Mesodermal cell (in vitro differentiated cells): ENCODE results near the gene PTPRZ1.

ENCODE experiments used
- H3K27ac ChIP-seq: 2 replicates; pipeline ENCODE4 v1.7.0; 2013; ENCODE audit warnings: mild to moderate bottlenecking, low read depth, low read length, moderate library complexity; ENCODE audit not compliant: severe bottlenecking
- H3K36me3 ChIP-seq: 2 replicates; pipeline ENCODE4 v1.7.1; 2013; ENCODE audit warnings: mild to moderate bottlenecking, low read length, moderate library complexity; ENCODE audit not compliant: control insufficient read depth, insufficient read depth
- H3K4me1 ChIP-seq: one replicate; pipeline ENCODE4 v1.7.1; 2013; ENCODE audit warnings: mild to moderate bottlenecking, low read length; ENCODE audit not compliant: insufficient read depth, control insufficient read depth, poor library complexity, severe bottlenecking
- H3K4me3 ChIP-seq: 2 replicates; pipeline ENCODE4 v1.7.0; 2013; ENCODE audit warnings: low read length, control low read depth, mild to moderate bottlenecking; ENCODE audit not compliant: insufficient read depth, poor library complexity, severe bottlenecking; ENCODE audit errors: extremely low read depth
- H3K9me3 ChIP-seq: 2 replicates; pipeline ENCODE4 v1.7.1; 2013; ENCODE audit warnings: mild to moderate bottlenecking, low read length, moderate library complexity; ENCODE audit not compliant: control insufficient read depth
- WGBS, 2 experiments: methylation state at CpG; one replicate each; pipeline ENCODE4 v1.1.5; 2013; ENCODE audit warnings: missing lambda C conversion rate in 2 of 2; ENCODE audit not compliant: insufficient coverage in 2 of 2; 5-methylcytosine and 5-hydroxymethylcytosine counted together

Gene PTPRZ1

DNA sequence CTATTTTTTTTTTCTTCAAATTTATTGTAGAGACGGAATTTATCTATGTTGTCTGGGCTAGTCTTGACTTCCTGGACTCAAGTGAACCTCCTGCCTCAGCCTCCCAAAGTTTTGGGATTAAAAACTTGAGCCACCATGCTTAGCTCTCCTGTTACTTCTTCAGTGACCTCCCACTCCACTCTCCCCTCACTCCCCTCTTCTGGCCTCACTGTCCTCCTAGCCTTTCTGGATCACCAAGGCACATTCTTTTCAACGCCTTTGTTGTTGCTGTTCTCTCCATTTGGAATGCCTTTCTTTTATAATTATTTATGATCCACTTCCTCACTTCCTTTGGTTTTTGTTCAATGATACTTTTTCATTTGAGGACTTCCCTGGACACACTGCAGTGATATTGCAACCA is 17.9 kb downstream of the PTPRZ1 start:
- 61 to 100% methylated on average over 1 to 2 of the region's 2 CpGs for WGBS, 2 experiments
- H3K27ac ChIP-seq = no peak overlapping the region

DNA sequence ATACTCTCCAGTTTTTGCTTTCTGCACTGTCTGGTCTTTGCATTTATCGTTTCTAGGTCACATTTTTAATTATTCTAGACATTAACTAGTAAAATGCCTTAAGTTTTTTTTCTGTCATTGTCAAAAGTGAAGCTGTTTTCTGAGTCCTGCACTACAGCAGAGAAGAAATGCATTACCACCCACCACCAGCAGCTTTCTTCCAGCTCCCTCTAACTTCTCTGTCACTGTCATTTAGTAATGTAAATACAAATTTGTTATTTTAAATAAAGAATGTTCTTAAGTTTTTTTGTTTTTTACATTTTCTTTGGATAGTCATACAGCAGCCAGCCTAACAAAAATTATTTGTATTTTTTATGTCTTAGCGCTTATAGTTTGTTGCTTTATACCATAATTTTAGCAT is 18.8 kb downstream of the PTPRZ1 start:
- Histone ChIP-seq H3K9me3 (no peaks in the 10 kb centered on the region), H3K27ac (no peak overlapping the region), H3K4me3 (no peak overlapping the region), H3K4me1 (no peaks in the 10 kb centered on the region), H3K36me3 (no peaks in the 10 kb centered on the region)
- WGBS, 2 experiments = no CpG with 5 or more reads among the region's 2 CpGs

More for the DNA sequence above, 17.9 kb downstream of the PTPRZ1 start:
- Histone ChIP-seq H3K4me1 (no peaks in the 10 kb centered on the region), H3K9me3 (no peaks in the 10 kb centered on the region), H3K36me3 (no peaks in the 10 kb centered on the region), H3K4me3 (no peak overlapping the region)

DNA sequence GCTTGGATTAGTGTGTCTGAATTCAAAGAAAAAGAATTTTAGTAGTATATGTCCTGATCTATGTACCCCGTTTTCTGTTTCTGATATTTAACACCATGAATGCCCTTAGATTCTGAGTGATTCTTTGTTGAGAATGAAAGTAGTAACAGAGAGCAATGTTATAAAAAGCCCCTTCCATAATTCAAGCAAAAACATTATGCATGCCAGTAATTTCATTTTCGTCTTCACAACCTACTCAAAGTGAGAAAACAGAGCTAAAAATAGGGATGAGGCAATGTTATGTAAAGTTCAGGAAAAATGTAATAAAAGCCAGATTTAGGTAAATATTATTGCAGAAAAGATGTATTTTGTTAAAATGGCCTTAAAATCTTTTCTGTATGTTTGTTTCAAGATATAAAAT is 28.1 kb downstream of the PTPRZ1 start:
- Histone ChIP-seq H3K36me3 (no peaks in the 10 kb centered on the region), H3K4me1 (no peaks in the 10 kb centered on the region), H3K4me3 (no peak overlapping the region), H3K9me3 (no peaks in the 10 kb centered on the region), H3K27ac (no peak overlapping the region)
- no CpG with 5 or more reads among the region's 2 CpGs for WGBS, 2 experiments

DNA sequence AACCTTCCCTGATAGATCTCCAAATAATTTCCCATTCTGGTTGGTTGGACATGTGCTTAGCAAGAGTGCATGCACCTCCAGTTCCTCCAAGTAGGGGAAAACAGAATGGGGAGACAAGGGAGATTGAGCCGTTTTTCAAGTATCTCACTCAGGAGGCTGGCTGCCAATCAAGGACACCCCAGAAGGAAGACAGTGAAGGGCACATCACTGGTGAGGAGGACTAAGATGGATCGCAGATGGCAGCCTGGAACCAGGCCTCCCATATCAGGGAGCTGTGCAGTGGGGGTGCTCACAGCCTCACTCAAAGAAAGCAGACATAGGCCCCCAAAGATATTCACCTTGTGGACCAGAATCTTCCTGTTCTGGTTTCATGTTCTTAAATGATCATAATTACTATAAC is 31.2 kb downstream of the PTPRZ1 start:
- no peaks in the 10 kb centered on the region for H3K4me1 ChIP-seq
- no peaks in the 10 kb centered on the region for H3K9me3 ChIP-seq
- 95 to 100% methylated on average over 1 to 2 of the region's 2 CpGs for WGBS, 2 experiments
- H3K27ac ChIP-seq = no peak overlapping the region
- no peaks in the 10 kb centered on the region for H3K36me3 ChIP-seq
- no peak overlapping the region for H3K4me3 ChIP-seq

DNA sequence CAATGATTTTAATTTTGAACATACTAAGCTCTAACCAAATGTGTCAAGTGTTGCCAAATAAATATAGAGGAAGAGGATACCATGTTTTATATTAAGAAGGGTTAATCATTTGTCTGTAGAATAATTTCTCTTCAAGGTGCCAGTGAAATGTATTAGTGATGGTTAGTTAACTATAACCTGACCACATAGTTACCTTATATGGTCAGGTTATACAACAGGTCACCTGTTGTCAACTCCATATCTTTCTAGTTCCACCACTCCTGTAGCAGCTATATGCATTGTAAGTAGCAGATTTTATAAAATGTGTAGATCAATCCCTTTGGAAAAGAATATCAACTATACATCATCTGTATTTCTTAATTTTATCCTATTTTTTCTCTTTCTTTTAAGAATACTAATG is 35.1 kb downstream of the PTPRZ1 start:
- Histone ChIP-seq H3K4me1 (no peaks in the 10 kb centered on the region), H3K9me3 (no peaks in the 10 kb centered on the region), H3K4me3 (no peak overlapping the region), H3K36me3 (no peaks in the 10 kb centered on the region), H3K27ac (no peak overlapping the region)

DNA sequence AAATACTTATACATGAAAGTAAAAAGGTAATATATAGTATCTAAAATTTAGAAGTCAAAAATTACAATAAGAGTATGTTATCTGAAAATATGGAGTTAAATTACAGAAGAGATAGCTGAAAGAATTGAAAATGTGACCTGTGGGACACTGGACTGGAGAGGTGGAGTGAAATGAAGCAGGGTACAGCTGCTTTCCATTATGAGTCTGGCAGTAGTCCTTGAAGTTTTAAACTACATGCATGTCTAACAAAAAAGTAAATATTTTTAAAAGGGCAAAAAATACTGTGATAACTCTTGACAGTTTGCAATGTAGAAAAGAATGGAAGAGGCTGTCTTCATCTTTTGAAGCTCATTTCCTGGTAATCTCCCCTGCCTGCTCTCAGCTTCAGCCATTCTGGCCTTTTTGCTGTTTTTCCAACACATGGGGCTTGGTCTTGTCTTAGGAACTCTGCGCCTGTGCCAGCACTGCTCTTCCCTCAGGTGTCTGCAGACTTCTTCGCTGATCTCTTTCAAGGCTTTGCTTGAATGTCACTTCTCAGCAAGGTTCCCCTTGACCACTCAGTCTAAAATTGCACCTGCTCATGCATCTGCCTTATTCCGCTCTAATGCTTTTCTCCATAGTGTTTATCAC is 36.9 kb downstream of the PTPRZ1 start:
- 89 to 97% methylated on average over 2 of the region's 3 CpGs for WGBS, 2 experiments
- no peak overlapping the region for H3K27ac ChIP-seq
- no peak overlapping the region for H3K4me3 ChIP-seq
- H3K4me1 ChIP-seq = no peaks in the 10 kb centered on the region
- no peaks in the 10 kb centered on the region for H3K36me3 ChIP-seq
- H3K9me3 ChIP-seq = no peaks in the 10 kb centered on the region

DNA sequence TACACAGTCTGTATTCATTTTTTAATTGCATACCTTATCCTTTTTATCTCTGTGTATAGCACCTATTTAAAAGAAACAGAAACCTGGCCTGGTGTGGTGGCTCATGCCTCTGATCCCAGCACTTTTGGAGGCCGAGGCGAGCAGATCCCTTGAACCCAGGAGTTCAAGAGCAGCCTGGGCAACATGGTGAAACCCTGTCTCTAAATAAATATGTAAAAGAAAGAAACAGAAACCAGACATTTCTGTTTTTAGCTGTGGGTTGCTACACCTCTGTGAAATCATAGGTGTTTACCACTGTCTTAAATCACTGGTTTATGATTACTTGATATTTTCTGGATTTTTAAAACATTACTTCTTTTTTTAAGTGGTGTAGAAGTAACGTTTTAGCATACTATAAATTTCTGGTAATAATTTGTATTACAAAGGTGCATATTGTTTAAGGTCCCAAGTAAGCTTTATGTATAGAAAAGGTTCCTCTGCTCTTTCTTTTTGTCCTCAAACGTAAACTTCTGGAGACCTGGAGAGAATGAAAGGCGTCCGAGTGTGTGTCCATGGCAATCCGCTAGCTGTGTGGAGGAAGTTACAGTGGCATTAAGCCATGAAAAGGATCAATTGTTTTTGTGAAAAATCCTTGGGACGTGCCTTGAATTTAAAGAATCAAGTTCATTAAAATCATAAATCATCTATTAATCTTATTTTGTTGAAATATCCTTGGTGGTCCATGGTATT is 41.1 kb downstream of the PTPRZ1 start:
- Histone ChIP-seq H3K4me3 (no peak overlapping the region), H3K4me1 (no peaks in the 10 kb centered on the region), H3K9me3 (no peaks in the 10 kb centered on the region), H3K27ac (no peak overlapping the region), H3K36me3 (no peaks in the 10 kb centered on the region)
- 57 to 70% methylated on average over 1 to 2 of the region's 8 CpGs for WGBS, 2 experiments

DNA sequence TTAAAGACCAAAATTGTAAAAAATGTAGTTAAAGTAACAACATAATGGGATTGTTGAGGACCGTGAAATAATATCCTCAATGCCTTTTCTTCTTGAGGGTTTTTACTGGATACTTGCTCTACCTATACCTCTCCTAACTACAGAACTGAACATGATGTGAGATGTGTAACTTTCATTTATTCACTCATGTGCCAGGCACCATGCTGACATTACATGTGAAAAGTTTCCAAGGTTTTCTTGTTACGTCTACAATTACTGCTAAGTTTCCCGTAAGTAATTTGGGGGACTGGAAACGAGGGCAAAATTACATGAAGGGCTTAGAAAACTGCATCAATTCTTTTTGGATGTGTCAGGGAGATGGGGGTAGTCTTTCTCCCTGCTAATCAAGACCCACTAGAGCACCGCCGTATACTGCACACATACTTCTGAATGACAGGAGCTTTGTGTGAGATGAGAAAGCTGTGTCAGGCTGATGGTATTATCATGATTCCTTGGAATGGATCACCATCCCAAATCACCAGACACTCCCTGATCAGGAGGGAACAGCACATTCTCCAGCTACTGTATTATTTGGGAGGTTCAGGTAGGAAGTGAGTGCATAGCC is 41.8 kb downstream of the PTPRZ1 start:
- Histone ChIP-seq H3K4me1 (no peaks in the 10 kb centered on the region), H3K27ac (no peak overlapping the region), H3K4me3 (no peak overlapping the region), H3K9me3 (no peaks in the 10 kb centered on the region), H3K36me3 (no peaks in the 10 kb centered on the region)
- 79 to 82% methylated on average over 3 of the region's 6 CpGs for WGBS, 2 experiments

DNA sequence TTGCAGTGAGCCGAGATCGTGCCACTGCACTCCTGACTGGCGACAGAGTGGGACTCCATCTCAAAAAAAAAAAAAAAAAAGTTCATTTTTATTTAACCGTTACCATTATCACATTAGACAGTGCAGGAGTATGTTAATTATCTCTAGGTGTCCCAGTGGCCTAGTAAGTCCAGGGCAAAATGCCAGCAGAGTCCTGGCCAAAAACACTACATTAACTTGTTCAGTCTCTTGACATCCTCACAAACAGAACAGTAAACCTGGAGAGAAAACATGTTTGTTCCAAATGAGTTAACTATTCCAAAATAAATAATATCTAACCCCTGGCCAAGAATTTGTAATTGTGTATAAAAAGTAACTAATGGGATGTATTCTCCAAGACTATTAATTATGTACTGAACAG is 43.2 kb downstream of the PTPRZ1 start:
- no peaks in the 10 kb centered on the region for H3K4me1 ChIP-seq
- 100% methylated on average over 1 of the region's 4 CpGs; no CpG with 5 or more reads in 1 of the 2 experiments for WGBS, 2 experiments
- no peaks in the 10 kb centered on the region for H3K9me3 ChIP-seq
- no peak overlapping the region for H3K27ac ChIP-seq
- no peaks in the 10 kb centered on the region for H3K36me3 ChIP-seq
- H3K4me3 ChIP-seq = no peak overlapping the region

DNA sequence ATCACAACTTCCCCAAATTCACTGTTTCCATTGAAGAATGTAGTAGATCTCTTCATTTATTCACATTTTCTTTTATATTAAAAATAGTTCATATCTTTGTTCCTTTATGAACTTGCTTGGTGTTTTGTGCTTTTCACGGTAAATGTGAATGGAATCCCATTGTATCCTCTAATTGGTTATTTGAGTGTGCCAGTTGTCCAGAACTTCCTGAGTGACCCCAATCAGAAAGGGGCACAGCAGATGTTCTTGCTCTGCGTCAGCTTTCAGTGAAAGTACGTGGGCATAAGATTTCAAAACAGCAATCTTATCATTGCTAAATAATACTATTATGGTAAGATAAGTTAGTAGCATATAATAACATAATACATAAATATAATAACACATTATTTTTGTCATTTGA is 47.0 kb downstream of the PTPRZ1 start:
- H3K4me1 ChIP-seq = no peaks in the 10 kb centered on the region
- H3K27ac ChIP-seq = no peak overlapping the region
- no peak overlapping the region for H3K4me3 ChIP-seq
- H3K36me3 ChIP-seq = no peaks in the 10 kb centered on the region
- 75% methylated on average over 1 of the region's 3 CpGs; no CpG with 5 or more reads in 1 of the 2 experiments for WGBS, 2 experiments
- no peaks in the 10 kb centered on the region for H3K9me3 ChIP-seq
